GM19043 (cell line): Measurements from ENCODE around the gene ADAM10.

Experiments used
- ATAC-seq: cut with Tn5 transposase; IDR thresholded peaks from one replicate; pipeline ENCODE4 v1.9.1; 2021; ENCODE audit warnings: low read depth; ENCODE audit not compliant: unreplicated experiment

The ADAM10 gene

GRCh38 chr15:58555162-58556027 is 194.1 kb downstream of the ADAM10 start:
- ATAC-seq = no peak

- ATAC-seq = no peak
These were observed 194.7 kb downstream of the ADAM10 start for GRCh38 chr15:58554758-58555157.

- no peak for ATAC-seq
These were observed 196.1 kb downstream of the ADAM10 start for GRCh38 chr15:58553365-58553918.

- no peak for ATAC-seq
These were observed 196.8 kb downstream of the ADAM10 start for GRCh38 chr15:58552505-58553364.

GRCh38 chr15:58551764-58552504 is 197.6 kb downstream of the ADAM10 start:
- no peak for ATAC-seq

- no peak for ATAC-seq
These were observed 198.3 kb downstream of the ADAM10 start for GRCh38 chr15:58551084-58551763.

- ATAC-seq = no peak
These were observed 199.8 kb downstream of the ADAM10 start for GRCh38 chr15:58549785-58550074.

- no peak for ATAC-seq
These were observed 200.3 kb downstream of the ADAM10 start for GRCh38 chr15:58549013-58549784.

- no peak for ATAC-seq
These were observed 201.0 kb downstream of the ADAM10 start for GRCh38 chr15:58548308-58549012.

- ATAC-seq = no peak
These were observed 201.7 kb downstream of the ADAM10 start for GRCh38 chr15:58547628-58548307.

- ATAC-seq = no peak
These were observed 202.6 kb downstream of the ADAM10 start for GRCh38 chr15:58546635-58547627.

- ATAC-seq = no peak
These were observed 203.4 kb downstream of the ADAM10 start for GRCh38 chr15:58546066-58546591.

- ATAC-seq = no peak
These were observed 204.0 kb downstream of the ADAM10 start for GRCh38 chr15:58545307-58546065.

GRCh38 chr15:58544756-58545155 is 204.8 kb downstream of the ADAM10 start:
- no peak for ATAC-seq

- ATAC-seq = no peak
These were observed 205.7 kb downstream of the ADAM10 start for GRCh38 chr15:58543664-58544335.
